Aorta (tissue), 5 donors: Measurements from ENCODE around the gene RARB. TPM values are rescaled to one million over a fixed set of nuclear protein-coding genes. Genes with fewer than 3 reads are reported as not detected.

Experiments
- ATAC-seq: fragments of 200-7000 bp; cut with Tn5 transposase; one replicate; pipeline ENCODE4 v1.9.1; 2022; ENCODE audit warnings: moderate library complexity; ENCODE audit not compliant: low FRiP score
- DNase-seq, 2 donors: peaks; one replicate each; pipeline ENCODE4 v3.0.0-alpha.2; 2020
- H3K27ac ChIP-seq, 2 donors: one replicate each; pipeline ENCODE4 v1.5.1; 2013; ENCODE audit warnings: low read length in 2 of 2, mild to moderate bottlenecking in 2 of 2, moderate library complexity in 2 of 2, control low read depth in 1 of 2, inconsistent platforms in 1 of 2, low read depth in 1 of 2
- H3K27me3 ChIP-seq, 2 donors: one replicate each; pipeline ENCODE4 v1.6.1; 2013; ENCODE audit warnings: control low read depth in 1 of 2, low read length in 1 of 2, mild to moderate bottlenecking in 1 of 2, moderate library complexity in 1 of 2; ENCODE audit not compliant: insufficient read depth in 2 of 2, control insufficient read depth in 1 of 2
- H3K36me3 ChIP-seq, 2 donors: one replicate each; pipeline ENCODE4 v1.6.1; 2013; ENCODE audit warnings: control low read depth in 1 of 2, low read length in 1 of 2, mild to moderate bottlenecking in 1 of 2; ENCODE audit not compliant: insufficient read depth in 2 of 2, control insufficient read depth in 1 of 2
- H3K4me1 ChIP-seq, 2 donors: one replicate each; pipeline ENCODE4 v1.6.1; 2013; ENCODE audit warnings: low read length in 2 of 2, control low read depth in 1 of 2, mild to moderate bottlenecking in 1 of 2, moderate library complexity in 1 of 2; ENCODE audit not compliant: insufficient read depth in 2 of 2, control insufficient read depth in 1 of 2
- H3K4me3 ChIP-seq, 2 donors: one replicate each; pipeline ENCODE4 v1.5.1; 2013; ENCODE audit warnings: low read length in 2 of 2, control low read depth in 1 of 2, mild to moderate bottlenecking in 1 of 2
- H3K9me3 ChIP-seq: one replicate; pipeline ENCODE4 v1.6.1; 2013; ENCODE audit warnings: mild to moderate bottlenecking, low read length; ENCODE audit not compliant: control insufficient read depth
- WGBS, 2 donors: extraction: QIAGEN DNeasy Blood & Tissue Kit; methylation state at CpG; one replicate each; pipeline ENCODE4 v1.1.7; 2013; 5-methylcytosine and 5-hydroxymethylcytosine counted together
- intact Hi-C, 2 donors: fragments of 100-400 bp; cut with DNase I; formaldehyde crosslinking; loops; one replicate each; pipeline versions ENCODE4 v1.14.2 to v1.15.0; 2022
- polyA plus RNA-seq, 2 donors: library from polyadenylated mRNA; stranded (reverse); fragments of 200-250 nt; gene quantifications; one replicate each; pipeline ENCODE4 v1.2.3, GENCODE V29; 2013
- total RNA-seq, 2 donors: library from RNA; stranded (reverse); fragmentation: NEBNext Ultra II Directional; extraction: Animal tissue kit (Norgen Biotek cat#: 25700); gene quantifications; one replicate each; pipeline ENCODE4 v1.2.1, GENCODE V29; 2021
- donor health status: healthy with polysubstance abuse.
- donor health status: Bipolar disorder and iron deficiency.
- donor health status: DM: no; HTN: no; CAD: no.
- donor health status: DM: no; HTN: no; CAD: no.
- donor health status: DM: yes; HTN: yes; CAD: no.

Gene RARB
- total and polyA plus RNA-seq, 4 donors = 1.6 to 7.0 (median 4.4) TPM

- no peak for DNase-seq
- intact Hi-C loops = no loop called here
- Histone ChIP-seq H3K27ac (no peak overlapping the region), H3K4me1 (no peaks in the 10 kb centered on the region), H3K36me3 (no peaks in the 10 kb centered on the region), H3K4me3 (no peak overlapping the region), H3K9me3 (no peaks in the 10 kb centered on the region), H3K27me3 (no peaks in the 10 kb centered on the region)
- ATAC-seq = no peak
- 92 to 96% methylated on average over 3 of the region's 3 CpGs for WGBS, 2 donors
Measured at GRCh38 chr3:25537516-25537915, 109.5 kb downstream of the RARB start.

GRCh38 chr3:25540273-25540672 is 112.2 kb downstream of the RARB start:
- WGBS, 2 donors = 83 to 97% methylated on average over 5 of the region's 5 CpGs
- no peak for ATAC-seq
- no peaks in the 10 kb centered on the region for H3K4me1 ChIP-seq

GRCh38 chr3:25542492-25543039 is 114.5 kb downstream of the RARB start:
- H3K27me3 ChIP-seq = no peaks in the 10 kb centered on the region
- H3K27ac ChIP-seq = no peak overlapping the region
- H3K36me3 ChIP-seq = no peaks in the 10 kb centered on the region
- no peak overlapping the region for H3K4me3 ChIP-seq
- 69 to 79% methylated on average over 1 of the region's 1 CpG for WGBS, 2 donors
- H3K4me1 ChIP-seq = no peaks in the 10 kb centered on the region
- ATAC-seq = no peak
- no peak for DNase-seq
- H3K9me3 ChIP-seq = no peaks in the 10 kb centered on the region
- intact Hi-C loops = no loop called here

More at GRCh38 chr3:25540273-25540672, 112.2 kb downstream of the RARB start:
- intact Hi-C loops = no loop called here
- Histone ChIP-seq H3K27ac (no peak overlapping the region), H3K9me3 (no peaks in the 10 kb centered on the region), H3K4me3 (no peak overlapping the region), H3K36me3 (no peaks in the 10 kb centered on the region), H3K27me3 (no peaks in the 10 kb centered on the region)
- DNase-seq = no peak

GRCh38 chr3:25547103-25547502 is 119.0 kb downstream of the RARB start:
- Histone ChIP-seq H3K36me3 (no peaks in the 10 kb centered on the region), H3K27me3 (no peaks in the 10 kb centered on the region), H3K4me3 (no peak overlapping the region), H3K4me1 (no peaks in the 10 kb centered on the region), H3K27ac (no peak overlapping the region), H3K9me3 (no peaks in the 10 kb centered on the region)
- DNase-seq = no peak
- ATAC-seq = no peak
- intact Hi-C loops = no loop called here
- 100% methylated on average over 1 of the region's 1 CpG for WGBS, 2 donors

- Histone ChIP-seq H3K27ac (no peak overlapping the region), H3K27me3 (no peaks in the 10 kb centered on the region), H3K9me3 (no peaks in the 10 kb centered on the region), H3K4me1 (no peaks in the 10 kb centered on the region), H3K36me3 (no peaks in the 10 kb centered on the region), H3K4me3 (no peak overlapping the region)
- 27 to 43% methylated on average over 1 of the region's 1 CpG for WGBS, 2 donors
- intact Hi-C loops = no loop called here
- DNase-seq (no peak), ATAC-seq (no peak)
Measured at GRCh38 chr3:25547943-25548674, 120.0 kb downstream of the RARB start.

- Histone ChIP-seq H3K36me3 (no peaks in the 10 kb centered on the region), H3K9me3 (no peaks in the 10 kb centered on the region), H3K4me1 (no peaks in the 10 kb centered on the region), H3K27ac (no peak overlapping the region), H3K27me3 (no peaks in the 10 kb centered on the region), H3K4me3 (no peak overlapping the region)
- intact Hi-C loops = no loop called here
- no peak for DNase-seq
- ATAC-seq = no peak
- WGBS, 2 donors = 65 to 67% methylated on average over 2 of the region's 2 CpGs
Measured at GRCh38 chr3:25548836-25549235, 120.8 kb downstream of the RARB start.

- Histone ChIP-seq H3K9me3 (no peaks in the 10 kb centered on the region), H3K4me1 (peaks cover 0 to 10% of the 10 kb centered on the region in 2 donors), H3K4me3 (no peak overlapping the region), H3K36me3 (no peaks in the 10 kb centered on the region), H3K27me3 (no peaks in the 10 kb centered on the region), H3K27ac (no peak overlapping the region)
- intact Hi-C loops = no loop called here
- ATAC-seq (no peak), DNase-seq (no peak)
- 93 to 98% methylated on average over 3 of the region's 3 CpGs for WGBS, 2 donors
Measured at GRCh38 chr3:25552251-25552650, 124.2 kb downstream of the RARB start.

GRCh38 chr3:25554376-25554775 is 126.3 kb downstream of the RARB start:
- intact Hi-C loops = no loop called here

More at GRCh38 chr3:25554376-25554775, 126.3 kb downstream of the RARB start:
- no peaks in the 10 kb centered on the region for H3K9me3 ChIP-seq
- WGBS, 2 donors = 82 to 91% methylated on average over 7 of the region's 7 CpGs
- DNase-seq (no peak), ATAC-seq (no peak)
- no peak overlapping the region for H3K4me3 ChIP-seq
- H3K4me1 ChIP-seq = peaks cover 0 to 20% of the 10 kb centered on the region in 2 donors
- no peak overlapping the region for H3K27ac ChIP-seq
- no peaks in the 10 kb centered on the region for H3K27me3 ChIP-seq
- H3K36me3 ChIP-seq = no peaks in the 10 kb centered on the region
